ENCODE measurements around the gene UTY. TPM values are rescaled to one million over a fixed set of nuclear protein-coding genes. Genes with fewer than 3 reads are reported as not detected.

The UTY gene
- total and polyA plus RNA-seq, 9 donors = 0.03 TPM; not detected in 8

- TF ChIP-seq EP300 (IDR thresholded peaks at IDR 0.05) (no peak), CTCF (IDR thresholded peaks at IDR 0.05) (no peak), POLR2A (IDR thresholded peaks at IDR 0.05) (no peak)
- WGBS, 3 donors = no CpG with 5 or more reads among the region's 2 CpGs
- no peaks in the 10 kb centered on the region for H3K27me3 ChIP-seq
- no peak for DNase-seq
- no peak overlapping the region for H3K4me3 ChIP-seq
- H3K36me3 ChIP-seq = no peaks in the 10 kb centered on the region
- no peaks in the 10 kb centered on the region for H3K4me1 ChIP-seq (ENCODE audit: insufficient read depth)
- no peak overlapping the region for H3K27ac ChIP-seq
- intact Hi-C loops (cut with DNase I) = no loop called here
- no peaks in the 10 kb centered on the region for H3K9me3 ChIP-seq
Measured at GRCh38 chrY:13492408-13492807, 12.6 kb upstream of the UTY start.

GRCh38 chrY:13488738-13489137 lies 8.9 kb upstream of the UTY start:
- no peak for DNase-seq
- Histone ChIP-seq H3K4me3 (no peak overlapping the region), H3K27me3 (no peaks in the 10 kb centered on the region), H3K36me3 (no peaks in the 10 kb centered on the region), H3K9me3 (no peaks in the 10 kb centered on the region), H3K4me1 (ENCODE audit: insufficient read depth) (no peaks in the 10 kb centered on the region), H3K27ac (no peak overlapping the region)
- WGBS, 3 donors = no CpG with 5 or more reads among the region's 1 CpG
- intact Hi-C loops (cut with DNase I) = no loop called here
- TF ChIP-seq EP300 (IDR thresholded peaks at IDR 0.05) = no peak
- TF ChIP-seq POLR2A (IDR thresholded peaks at IDR 0.05) = no peak
- no peak for TF ChIP-seq CTCF (IDR thresholded peaks at IDR 0.05)

- Histone ChIP-seq H3K27me3 (no peaks in the 10 kb centered on the region), H3K4me3 (peak overlapping the region; percentile 9), H3K4me1 (ENCODE audit: insufficient read depth) (no peaks in the 10 kb centered on the region), H3K9me3 (no peaks in the 10 kb centered on the region), H3K27ac (no peak overlapping the region), H3K36me3 (no peaks in the 10 kb centered on the region)
- TF ChIP-seq EP300 (IDR thresholded peaks at IDR 0.05) (no peak), CTCF (IDR thresholded peaks at IDR 0.05) (no peak), POLR2A (IDR thresholded peaks at IDR 0.05) (no peak)
- no CpG with 5 or more reads among the region's 34 CpGs for WGBS, 3 donors
- no peak for DNase-seq
- intact Hi-C loops (cut with DNase I) = no loop called here
Measured at GRCh38 chrY:13479121-13479711, 617 bp downstream of the UTY start.

GRCh38 chrY:13478126-13478785 lies 1.6 kb downstream of the UTY start:
- Histone ChIP-seq H3K27ac (no peak overlapping the region), H3K9me3 (no peaks in the 10 kb centered on the region), H3K36me3 (no peaks in the 10 kb centered on the region), H3K27me3 (no peaks in the 10 kb centered on the region), H3K4me1 (ENCODE audit: insufficient read depth) (no peaks in the 10 kb centered on the region), H3K4me3 (no peak overlapping the region)
- DNase-seq = no peak
- intact Hi-C loops (cut with DNase I) = no loop called here
- no CpG with 5 or more reads among the region's 15 CpGs for WGBS, 3 donors
- TF ChIP-seq CTCF (IDR thresholded peaks at IDR 0.05) (no peak), EP300 (IDR thresholded peaks at IDR 0.05) (no peak), POLR2A (IDR thresholded peaks at IDR 0.05) (no peak)
